A549 (cell line): Measurements from ENCODE around the gene GSK3B. TPM values are rescaled to one million over a fixed set of nuclear protein-coding genes. Genes with fewer than 3 reads are reported as not detected.
A peak's percentile ranks its signal among the peaks of the same experiment; 100 is the strongest.

ENCODE experiments used
- ATAC-seq, 2 experiments: fragments of 200-7000 bp in 1 of 2; fragments of >200 bp in 1 of 2; cut with Nextera tagmentation in 1 of 2; cut with Tn5 transposase in 1 of 2; 3 replicates each; pipeline versions ENCODE4 v1.8.0 to v1.9.1; 2018 to 2020; ENCODE audit warnings: mild to moderate bottlenecking in 1 of 2, moderate library complexity in 1 of 2
- CTCF ChIA-PET: fragments of 300-600 bp; sonication (Branson Sonifier 250); formaldehyde crosslinking; extraction: SDS; loops from one replicate; lab custom pipeline; 2021; ENCODE audit warnings: antibody characterized with exemption, inconsistent platforms; lab: Yijun Ruan, JAX
- POLR2A ChIA-PET: fragments of 350-600 bp; formaldehyde crosslinking; extraction: SDS; loops from one replicate; lab custom pipeline; 2021; ENCODE audit warnings: antibody characterized with exemption, inconsistent platforms; lab: Yijun Ruan, JAX
- DNase-seq, 2 experiments: peaks; one replicate each; pipeline versions ENCODE4 v3.0.0 to v3.0.0-alpha.2; 2011 to 2016; ENCODE audit warnings: low read depth in 1 of 2, low spot score in 1 of 2
- FAIRE-seq: peaks from 2 replicates; lab custom pipeline; 2011; peaks lifted over from hg19 to GRCh38; lab: Jason Lieb, UNC
- H3K27ac ChIP-seq, 2 experiments: fragments of >200 bp; sonication (Bioruptor Twin); formaldehyde crosslinking; 3 replicates each; pipeline ENCODE4 v1.5.1; 2016 to 2017
- H3K4me1 ChIP-seq: fragments of >200 bp; sonication (Bioruptor Twin); formaldehyde crosslinking; 3 replicates; pipeline ENCODE4 v1.6.1; 2016
- H3K4me2 ChIP-seq: fragments of >200 bp; sonication (Bioruptor Twin); formaldehyde crosslinking; 3 replicates; pipeline ENCODE4 v1.6.1; 2016
- H3K4me3 ChIP-seq: fragments of >200 bp; sonication (Bioruptor Twin); formaldehyde crosslinking; 3 replicates; pipeline ENCODE4 v1.5.1; 2016
- H3K9me3 ChIP-seq: fragments of >200 bp; sonication (Bioruptor Twin); formaldehyde crosslinking; 3 replicates; pipeline ENCODE4 v1.6.1; 2016
- CEBPB ChIP-seq, 2 experiments: fragments of >200 bp in 1 of 2; sonication (Bioruptor Twin) in 1 of 2; formaldehyde crosslinking in 1 of 2; IDR thresholded peaks; 2 replicates each; pipeline ENCODE4 v1.6.1; 2012 to 2016
- CHD2 ChIP-seq: fragments of 150-350 bp; IDR thresholded peaks from 2 replicates; pipeline ENCODE4 v1.6.1; 2014; ENCODE audit warnings: low read length; ENCODE audit not compliant: partially characterized antibody
- CHD4 ChIP-seq: fragments of 200-600 bp; sonication (generic); IDR thresholded peaks from 2 replicates; pipeline ENCODE4 v1.6.1; 2016; ENCODE audit warnings: antibody characterized with exemption, mild to moderate bottlenecking, borderline replicate concordance
- EHMT2 ChIP-seq: fragments of 200-600 bp; sonication (generic); IDR thresholded peaks from 2 replicates; pipeline ENCODE4 v1.6.1; 2016; ENCODE audit warnings: antibody characterized with exemption, low read depth, mild to moderate bottlenecking, moderate library complexity
- GATA3 ChIP-seq: IDR thresholded peaks from 2 replicates; pipeline ENCODE4 v1.6.1; 2012; ENCODE audit warnings: borderline replicate concordance
- HDAC2 ChIP-seq: fragments of 200-600 bp; sonication (generic); IDR thresholded peaks from 2 replicates; pipeline ENCODE4 v1.6.1; 2016
- HOXA7 ChIP-seq: fragments of 250-450 bp; sonication (Bioruptor Pico); IDR thresholded peaks from 2 replicates; pipeline ENCODE4 v1.5.0; 2020; ENCODE audit warnings: mild to moderate bottlenecking, moderate library complexity
- JUNB ChIP-seq: fragments of >200 bp; sonication (Bioruptor Twin); formaldehyde crosslinking; IDR thresholded peaks from 2 replicates; pipeline ENCODE4 v1.6.1; 2016
- NPAS2 ChIP-seq: fragments of 250-450 bp; sonication (Bioruptor Pico); IDR thresholded peaks from 2 replicates; pipeline ENCODE4 v1.8.0; 2022; ENCODE audit warnings: mild to moderate bottlenecking, moderate library complexity, borderline replicate concordance
- POLR2A ChIP-seq: IDR thresholded peaks from 2 replicates; pipeline ENCODE4 v1.6.1; 2012; ENCODE audit warnings: mild to moderate bottlenecking, low read length
- POLR2AphosphoS2 ChIP-seq: conservative IDR thresholded peaks from 2 replicates; pipeline ENCODE4 v1.6.1; 2012; ENCODE audit warnings: low read length, improper control_type of control experiment, inconsistent platforms
- RCOR1 ChIP-seq: fragments of 150-350 bp; IDR thresholded peaks from 2 replicates; pipeline ENCODE4 v1.6.1; 2014; ENCODE audit warnings: antibody characterized with exemption, low read length, low read depth
- SMC3 ChIP-seq: fragments of >200 bp; sonication (Bioruptor Twin); formaldehyde crosslinking; IDR thresholded peaks from 3 replicates; pipeline ENCODE4 v1.6.1; 2018; ENCODE audit warnings: inconsistent platforms
- TFCP2L1 ChIP-seq: fragments of 250-450 bp; sonication (Bioruptor Pico); IDR thresholded peaks from 2 replicates; pipeline ENCODE4 v1.5.0; 2021; ENCODE audit warnings: mild to moderate bottlenecking
- ZFP36 ChIP-seq: fragments of 450-650 bp; IDR thresholded peaks from 2 replicates; pipeline ENCODE4 v1.6.1; 2014; ENCODE audit warnings: borderline replicate concordance; ENCODE audit not compliant: partially characterized antibody
- WGBS: methylation state at CpG from one replicate; pipeline ENCODE4 v1.1.6; 2017; ENCODE audit errors: missing lambda C conversion rate; 5-methylcytosine and 5-hydroxymethylcytosine counted together
- polyA plus RNA-seq, 4 experiments: library from polyadenylated mRNA; depleted of rRNA in 3 of 4; stranded (reverse); fragments of >200 nt; fragmentation: RNase III in 1 of 4; extraction: RNeasy Plus Mini Kit Qiagen cat#74134 plus additional on column Dnase treatment in 1 of 4; gene quantifications; 2 replicates in 3 of 4; 3 replicates in 1 of 4; pipeline ENCODE4 v1.2.3, GENCODE V29; 2011 to 2017
- TF ChIP-seq, protein P1 (sequence below): fragments of 200-600 bp; sonication (generic); IDR thresholded peaks from 2 replicates; pipeline ENCODE4 v1.6.1; 2016; ENCODE audit warnings: antibody characterized with exemption, mild to moderate bottlenecking, moderate library complexity
- TF ChIP-seq, protein P2 (sequence below): fragments of >200 bp; sonication (Bioruptor Twin); formaldehyde crosslinking; IDR thresholded peaks from 3 replicates; pipeline ENCODE4 v1.6.1; 2016
- TF ChIP-seq, protein P3 (sequence below): fragments of 450-650 bp; IDR thresholded peaks from 2 replicates; pipeline ENCODE4 v1.6.1; 2014; ENCODE audit warnings: antibody characterized with exemption

Gene GSK3B
- polyA plus RNA-seq, 2 of the 4 experiments (the other 2 are of a cell fraction) = 30.0 to 49.8 TPM

DNA sequence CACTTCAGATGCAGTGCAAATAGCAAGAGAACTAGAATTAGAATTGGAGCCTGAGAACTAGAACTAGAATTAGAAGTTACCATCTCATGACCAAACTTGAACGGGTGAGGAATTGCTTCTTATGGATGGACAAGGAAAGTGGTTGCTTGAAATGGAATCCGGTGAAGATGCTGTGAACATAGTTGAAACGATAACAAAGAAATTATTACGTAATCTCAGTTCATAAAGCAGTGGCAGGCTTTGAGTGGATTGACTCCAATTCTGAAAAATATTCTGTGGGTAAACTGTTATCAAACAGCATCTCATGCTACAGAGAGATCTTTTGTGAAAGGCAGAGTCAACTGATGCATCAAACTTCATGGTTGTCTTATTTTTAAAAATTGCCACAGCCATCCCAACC lies 48.0 kb upstream of the GSK3B start:
- ChIA-PET CTCF (interaction anchor here (0.8 kb wide), 1 partner anchor 10 kb away, joined by 4 read pairs; no protein-coding TSS in a partner anchor), POLR2A (no interaction called here)
- Histone ChIP-seq H3K4me2 (peak overlapping the region; percentile 25; the same call in 1 of the 3 replicates), H3K27ac (peak overlapping the region in 1 of 2 experiments; percentile 13; a peak in 1 of 6 replicates), H3K9me3 (no peaks in the 10 kb centered on the region), H3K4me1 (peaks cover 40% of the 10 kb centered on the region), H3K4me3 (no peak overlapping the region)
- 52% methylated on average over 4 of the region's 4 CpGs for WGBS
- FAIRE-seq = peak; percentile 36
- TF ChIP-seq POLR2A (no peak), EHMT2 (no peak), RCOR1 (no peak), CEBPB (IDR thresholded peaks at IDR 0.05) (peak; percentile 30 to 57; a peak in 2 of 4 replicates)
- no peak for DNase-seq
- ATAC-seq = no peak

DNA sequence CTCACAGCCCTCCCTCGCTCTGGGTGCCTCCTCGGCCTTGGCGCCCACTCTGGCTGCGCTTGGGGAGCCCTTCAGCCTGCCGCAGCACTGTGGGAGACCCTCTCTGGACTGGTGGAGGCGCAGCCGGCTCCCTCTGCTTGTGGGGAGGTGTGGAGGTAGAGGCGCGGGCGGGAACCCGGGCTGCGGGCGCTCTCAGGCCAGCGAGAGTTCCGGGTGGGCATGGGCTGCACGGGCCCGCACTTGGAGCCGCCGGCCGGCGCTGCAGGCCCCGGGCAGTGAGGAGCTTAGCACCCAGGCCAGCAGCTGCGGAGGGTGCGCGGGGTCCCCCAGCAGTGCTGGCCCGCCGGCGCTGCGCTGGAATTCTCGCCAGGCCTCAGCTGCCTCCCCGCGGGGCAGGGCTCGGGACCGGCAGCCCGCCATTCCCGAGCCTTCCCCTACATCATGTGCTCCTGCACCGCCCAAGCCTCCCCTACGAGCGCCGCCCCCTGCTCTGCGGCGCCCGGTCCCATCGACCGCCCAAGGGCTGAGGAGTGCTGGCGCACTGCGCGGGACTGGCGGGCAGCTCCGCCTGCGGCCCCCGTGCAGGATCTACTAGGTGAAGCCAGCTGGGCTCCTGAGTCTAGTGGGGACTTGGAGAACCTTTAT lies 46.0 kb upstream of the GSK3B start:
- Histone ChIP-seq H3K4me2 (no peak overlapping the region), H3K4me3 (no peak overlapping the region), H3K9me3 (no peaks in the 10 kb centered on the region), H3K27ac (no peak overlapping the region)
- ATAC-seq = no peak
- TF ChIP-seq CHD4 (no peak), SMC3 (no peak)
- TF ChIP-seq, all 56 proteins: peak for 0
- ChIA-PET CTCF (interaction anchor here (1.0 to 1.8 kb wide), 3 partner anchors 8 to 39 kb away, joined by 3 to 4 read pairs (median 4); no protein-coding TSS in a partner anchor), POLR2A (no interaction called here)
- no peak for FAIRE-seq
- peaks cover 36% of the 10 kb centered on the region for H3K4me1 ChIP-seq
- WGBS = 96% methylated on average over 12 of the region's 52 CpGs
- no peak for DNase-seq

DNA sequence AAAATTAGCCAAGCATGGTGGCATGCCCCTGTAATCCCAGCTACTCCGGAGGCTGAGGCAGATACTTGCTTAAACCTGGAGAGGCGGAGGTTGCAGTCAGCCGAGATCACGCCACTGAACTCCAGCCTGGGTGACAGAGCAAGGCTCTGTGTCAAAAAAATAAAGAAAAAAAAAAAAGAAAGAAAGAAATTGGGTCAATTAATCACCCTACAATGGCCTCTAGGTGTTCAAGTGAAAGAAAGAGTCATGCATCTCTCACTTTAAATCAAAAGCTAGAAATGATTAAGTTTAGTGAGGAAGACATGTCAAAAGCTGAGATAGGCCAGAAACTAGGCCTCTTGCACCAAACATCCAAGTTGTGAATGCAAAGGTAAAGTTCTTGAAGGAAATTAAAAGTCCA lies 44.9 kb upstream of the GSK3B start:
- no peak overlapping the region for H3K4me3 ChIP-seq
- ChIA-PET POLR2A (no interaction called here), CTCF (interaction anchor here (1.0 to 1.8 kb wide), 2 partner anchors 10 to 21 kb away, joined by 4 read pairs; no protein-coding TSS in a partner anchor)
- TF ChIP-seq POLR2AphosphoS2 = no peak
- TF ChIP-seq, protein P1, sequence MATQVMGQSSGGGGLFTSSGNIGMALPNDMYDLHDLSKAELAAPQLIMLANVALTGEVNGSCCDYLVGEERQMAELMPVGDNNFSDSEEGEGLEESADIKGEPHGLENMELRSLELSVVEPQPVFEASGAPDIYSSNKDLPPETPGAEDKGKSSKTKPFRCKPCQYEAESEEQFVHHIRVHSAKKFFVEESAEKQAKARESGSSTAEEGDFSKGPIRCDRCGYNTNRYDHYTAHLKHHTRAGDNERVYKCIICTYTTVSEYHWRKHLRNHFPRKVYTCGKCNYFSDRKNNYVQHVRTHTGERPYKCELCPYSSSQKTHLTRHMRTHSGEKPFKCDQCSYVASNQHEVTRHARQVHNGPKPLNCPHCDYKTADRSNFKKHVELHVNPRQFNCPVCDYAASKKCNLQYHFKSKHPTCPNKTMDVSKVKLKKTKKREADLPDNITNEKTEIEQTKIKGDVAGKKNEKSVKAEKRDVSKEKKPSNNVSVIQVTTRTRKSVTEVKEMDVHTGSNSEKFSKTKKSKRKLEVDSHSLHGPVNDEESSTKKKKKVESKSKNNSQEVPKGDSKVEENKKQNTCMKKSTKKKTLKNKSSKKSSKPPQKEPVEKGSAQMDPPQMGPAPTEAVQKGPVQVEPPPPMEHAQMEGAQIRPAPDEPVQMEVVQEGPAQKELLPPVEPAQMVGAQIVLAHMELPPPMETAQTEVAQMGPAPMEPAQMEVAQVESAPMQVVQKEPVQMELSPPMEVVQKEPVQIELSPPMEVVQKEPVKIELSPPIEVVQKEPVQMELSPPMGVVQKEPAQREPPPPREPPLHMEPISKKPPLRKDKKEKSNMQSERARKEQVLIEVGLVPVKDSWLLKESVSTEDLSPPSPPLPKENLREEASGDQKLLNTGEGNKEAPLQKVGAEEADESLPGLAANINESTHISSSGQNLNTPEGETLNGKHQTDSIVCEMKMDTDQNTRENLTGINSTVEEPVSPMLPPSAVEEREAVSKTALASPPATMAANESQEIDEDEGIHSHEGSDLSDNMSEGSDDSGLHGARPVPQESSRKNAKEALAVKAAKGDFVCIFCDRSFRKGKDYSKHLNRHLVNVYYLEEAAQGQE = no peak
- TF ChIP-seq, protein P2, sequence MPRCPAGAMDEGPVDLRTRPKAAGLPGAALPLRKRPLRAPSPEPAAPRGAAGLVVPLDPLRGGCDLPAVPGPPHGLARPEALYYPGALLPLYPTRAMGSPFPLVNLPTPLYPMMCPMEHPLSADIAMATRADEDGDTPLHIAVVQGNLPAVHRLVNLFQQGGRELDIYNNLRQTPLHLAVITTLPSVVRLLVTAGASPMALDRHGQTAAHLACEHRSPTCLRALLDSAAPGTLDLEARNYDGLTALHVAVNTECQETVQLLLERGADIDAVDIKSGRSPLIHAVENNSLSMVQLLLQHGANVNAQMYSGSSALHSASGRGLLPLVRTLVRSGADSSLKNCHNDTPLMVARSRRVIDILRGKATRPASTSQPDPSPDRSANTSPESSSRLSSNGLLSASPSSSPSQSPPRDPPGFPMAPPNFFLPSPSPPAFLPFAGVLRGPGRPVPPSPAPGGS = no peak
- TF ChIP-seq JUNB = no peak
- no peak for TF ChIP-seq EHMT2
- TF ChIP-seq, protein P3, sequence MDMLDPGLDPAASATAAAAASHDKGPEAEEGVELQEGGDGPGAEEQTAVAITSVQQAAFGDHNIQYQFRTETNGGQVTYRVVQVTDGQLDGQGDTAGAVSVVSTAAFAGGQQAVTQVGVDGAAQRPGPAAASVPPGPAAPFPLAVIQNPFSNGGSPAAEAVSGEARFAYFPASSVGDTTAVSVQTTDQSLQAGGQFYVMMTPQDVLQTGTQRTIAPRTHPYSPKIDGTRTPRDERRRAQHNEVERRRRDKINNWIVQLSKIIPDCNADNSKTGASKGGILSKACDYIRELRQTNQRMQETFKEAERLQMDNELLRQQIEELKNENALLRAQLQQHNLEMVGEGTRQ = no peak
- no peak for TF ChIP-seq ZFP36
- no peak for TF ChIP-seq HDAC2
- TF ChIP-seq NPAS2 (CRISPR knock-in tag) = no peak
- TF ChIP-seq CHD2 = no peak
- TF ChIP-seq TFCP2L1 (CRISPR knock-in tag) = no peak
- no peak for TF ChIP-seq HOXA7 (CRISPR knock-in tag)
- no peak for TF ChIP-seq GATA3
- no peak overlapping the region for H3K27ac ChIP-seq
- H3K4me1 ChIP-seq = peaks cover 30% of the 10 kb centered on the region
- no peak for DNase-seq
- H3K4me2 ChIP-seq = no peak overlapping the region
- no peak for FAIRE-seq
- no peak for ATAC-seq
- WGBS = 94% methylated on average over 4 of the region's 4 CpGs
- H3K9me3 ChIP-seq = no peaks in the 10 kb centered on the region
